SK-N-MC (cell line): ENCODE data around the gene CABYR.

ENCODE experiments used
- EZH2 ChIP-seq: fragments of 200-600 bp; sonication (generic); IDR thresholded peaks from one replicate; pipeline ENCODE4 v1.6.1; 2017; ENCODE audit warnings: antibody characterized with exemption
- FOXP2 ChIP-seq: optimal IDR thresholded peaks from 2 replicates; pipeline ENCODE3; 2011; ENCODE audit warnings: mild to moderate bottlenecking, moderate library complexity; ENCODE audit not compliant: insufficient read depth; ENCODE audit errors: extremely low read length, control extremely low read depth
- POLR2AphosphoS5 ChIP-seq: IDR thresholded peaks from 2 replicates; pipeline ENCODE4 v1.6.1; 2012; ENCODE audit warnings: mild to moderate bottlenecking, low read depth, low read length, borderline replicate concordance

GRCh38 chr18:24094561-24094960 lies 44.3 kb upstream of the CABYR start:
- TF ChIP-seq EZH2 (no peak), POLR2AphosphoS5 (no peak), FOXP2 (no peak)
